ENCODE data around the gene TAF1D.

- TF ChIP-seq POLR2AphosphoS5 (IDR thresholded peaks at IDR 0.05; ENCODE audit: low read depth, low read length): no peak
- TF ChIP-seq CTCF (IDR thresholded peaks at IDR 0.05): no peak
Observed at GRCh38 chr11:93770160-93770559, 28.9 kb upstream of the TAF1D start.
